GM12875 (cell line): ENCODE measurements around the gene ZNF511.
"Not testable (repeated sequence)": the region's sequence is repeated elsewhere in the genome, so short reads cannot be mapped to it uniquely, and the experiment has no call there.

ENCODE experiments used
- H3K4me3 ChIP-seq: one replicate; pipeline ENCODE4 v1.5.1; 2011; ENCODE audit warnings: low read depth, low read length, control low read depth
- CTCF ChIP-seq: IDR thresholded peaks from 2 replicates; pipeline ENCODE4 v1.5.1; 2011; ENCODE audit warnings: low read depth, mild to moderate bottlenecking, control low read depth, inconsistent platforms, low read length, moderate library complexity, borderline replicate concordance; ENCODE audit not compliant: insufficient read depth

ZNF511 gene

GRCh38 chr10:133264461-133264860 lies 44.3 kb upstream of the ZNF511 start:
- no peak for TF ChIP-seq CTCF
- no peak overlapping the region for H3K4me3 ChIP-seq

- not testable (repeated sequence) for H3K4me3 ChIP-seq
Observed at GRCh38 chr10:133265052-133265451, 43.7 kb upstream of the ZNF511 start.

- no peak overlapping the region for H3K4me3 ChIP-seq
- no peak for TF ChIP-seq CTCF
Observed at GRCh38 chr10:133266056-133266795, 42.5 kb upstream of the ZNF511 start.

GRCh38 chr10:133267293-133267692 lies 41.4 kb upstream of the ZNF511 start:
- TF ChIP-seq CTCF: no peak
- H3K4me3 ChIP-seq: no peak overlapping the region

- H3K4me3 ChIP-seq: no peak overlapping the region
- TF ChIP-seq CTCF: no peak
Observed at GRCh38 chr10:133267829-133268228, 40.9 kb upstream of the ZNF511 start.

- no peak for TF ChIP-seq CTCF
- no peak overlapping the region for H3K4me3 ChIP-seq
Observed at GRCh38 chr10:133268532-133268931, 40.2 kb upstream of the ZNF511 start.

- no peak overlapping the region for H3K4me3 ChIP-seq
- TF ChIP-seq CTCF: no peak
Observed at GRCh38 chr10:133269367-133269766, 39.3 kb upstream of the ZNF511 start.
